ENCODE data around the gene ZNF526. TPM values are rescaled to one million over a fixed set of nuclear protein-coding genes. Genes with fewer than 3 reads are reported as not detected.

Gene ZNF526
- total and polyA plus RNA-seq, 7 donors, result 2.2 to 6.8 (median 3.9) TPM

GRCh38 chr19:42214810-42215485, 5.2 kb upstream of the ZNF526 start:
- intact Hi-C loops (cut with DNase I), result no loop called here
- TF ChIP-seq POLR2AphosphoS5 (IDR thresholded peaks at IDR 0.05), result no peak
- TF ChIP-seq CTCF (IDR thresholded peaks at IDR 0.05), result no peak
- TF ChIP-seq POLR2A (IDR thresholded peaks at IDR 0.05), result no peak
- TF ChIP-seq EP300 (IDR thresholded peaks at IDR 0.05), result no peak
- Histone ChIP-seq H3K9me3 (no peaks in the 10 kb centered on the region), H3K36me3 (peaks cover 5 to 50% (median 16%) of the 10 kb centered on the region in 4 donors), H3K4me3 (no peak overlapping the region), H3K27me3 (no peaks in the 10 kb centered on the region), H3K4me1 (peaks cover 0 to 35% (median 32%) of the 10 kb centered on the region in 4 donors), H3K27ac (no peak overlapping the region)
- WGBS, 2 donors, result 74 to 82% methylated on average over 11 of the region's 11 CpGs
- DNase-seq, result no peak

- Histone ChIP-seq H3K27ac (peak overlapping the region; percentile 86 to 90 (median 89)), H3K9me3 (no peaks in the 10 kb centered on the region), H3K4me3 (peak overlapping the region; percentile 78 to 90 (median 84)), H3K4me1 (peaks cover 0 to 48% (median 46%) of the 10 kb centered on the region in 4 donors), H3K27me3 (no peaks in the 10 kb centered on the region), H3K36me3 (peaks cover 0 to 32% (median 10%) of the 10 kb centered on the region in 4 donors)
- intact Hi-C loops (cut with DNase I), result no loop called here
- TF ChIP-seq EP300 (IDR thresholded peaks at IDR 0.05) (no peak), POLR2A (IDR thresholded peaks at IDR 0.05) (no peak)
- DNase-seq, result peak; percentile 78
- WGBS, 2 donors, result 1% methylated on average over 79 of the region's 79 CpGs
Observed at GRCh38 chr19:42216653-42217519, 3.2 kb upstream of the ZNF526 start.

GRCh38 chr19:42217520-42218437, 2.3 kb upstream of the ZNF526 start, which contains the start of gene DEDD2:
DEDD2 (minus strand) TSS chr19:42217677; CDS start chr19:42217007, 670 bp downstream.
- H3K4me3 ChIP-seq, result peak within 1 kb of the TSS; percentile 78 to 90 (median 84)
- no peaks in the 10 kb centered on the region for H3K27me3 ChIP-seq
- peaks cover 0 to 48% (median 46%) of the 10 kb centered on the region in 4 donors for H3K4me1 ChIP-seq
- peak within 1 kb of the TSS; percentile 86 to 90 (median 89) for H3K27ac ChIP-seq
- no peaks in the 10 kb centered on the region for H3K9me3 ChIP-seq
- 18% methylated on average over 57 of the region's 57 CpGs for WGBS, 2 donors
- TF ChIP-seq POLR2A (IDR thresholded peaks at IDR 0.05) (peak; percentile 33 to 79), EP300 (IDR thresholded peaks at IDR 0.05) (peak in 1 of 4 donors; percentile 85), CTCF (IDR thresholded peaks at IDR 0.05) (no peak), POLR2AphosphoS5 (IDR thresholded peaks at IDR 0.05) (peak; percentile 68 to 92 (median 76))
- intact Hi-C loops (cut with DNase I), result loop anchor here (2.0 kb wide), 1 partner anchor 25 kb away; the partner anchor contains the start of gene GSK3A
- DNase-seq, result peak; percentile 99
- peaks cover 0 to 24% (median 10%) of the 10 kb centered on the region in 4 donors for H3K36me3 ChIP-seq

- intact Hi-C loops (cut with DNase I), result loop anchor here (2.0 kb wide), 1 partner anchor 64 kb away; no protein-coding TSS in a partner anchor
- H3K9me3 ChIP-seq, result no peaks in the 10 kb centered on the region
- H3K27ac ChIP-seq, result peak overlapping the region; percentile 86 to 90 (median 89)
- DNase-seq, result no peak
- peak overlapping the region; percentile 75 to 85 (median 81) for H3K4me3 ChIP-seq
- peaks cover 0 to 45% (median 42%) of the 10 kb centered on the region in 4 donors for H3K4me1 ChIP-seq
- TF ChIP-seq POLR2A (IDR thresholded peaks at IDR 0.05), result no peak
- no peak for TF ChIP-seq CTCF (IDR thresholded peaks at IDR 0.05)
- TF ChIP-seq POLR2AphosphoS5 (IDR thresholded peaks at IDR 0.05), result no peak
- TF ChIP-seq EP300 (IDR thresholded peaks at IDR 0.05), result no peak
- 1 to 4% methylated on average over 6 of the region's 6 CpGs for WGBS, 2 donors
- H3K36me3 ChIP-seq, result peaks cover 9 to 17% (median 14%) of the 10 kb centered on the region in 4 donors
- no peaks in the 10 kb centered on the region for H3K27me3 ChIP-seq
Observed at GRCh38 chr19:42220751-42221097, 612 bp downstream of the ZNF526 start.
